HUES48 (cell line): ENCODE data around the gene PKIG.

Source experiments
- H3K27ac ChIP-seq: one replicate; pipeline ENCODE4 v1.7.0; 2013; ENCODE audit warnings: low read depth, low read length, inconsistent platforms
- H3K27me3 ChIP-seq: 2 replicates; pipeline ENCODE4 v1.6.1; 2013; ENCODE audit warnings: mild to moderate bottlenecking, low read length; ENCODE audit not compliant: control insufficient read depth, insufficient read depth
- H3K36me3 ChIP-seq: 2 replicates; pipeline ENCODE4 v1.6.1; 2013; ENCODE audit warnings: low read length; ENCODE audit not compliant: control insufficient read depth, insufficient read depth
- H3K4me1 ChIP-seq: 2 replicates; pipeline ENCODE4 v1.6.1; 2013; ENCODE audit warnings: mild to moderate bottlenecking, low read length; ENCODE audit not compliant: control insufficient read depth, insufficient read depth
- H3K4me3 ChIP-seq: 2 replicates; pipeline ENCODE4 v1.5.1; 2013; ENCODE audit warnings: mild to moderate bottlenecking, low read depth, low read length
- H3K9ac ChIP-seq: 2 replicates; pipeline ENCODE4 v1.6.1; 2013; ENCODE audit warnings: mild to moderate bottlenecking, low read depth, low read length, moderate library complexity
- H3K9me3 ChIP-seq: 2 replicates; pipeline ENCODE4 v1.6.1; 2013; ENCODE audit warnings: low read length; ENCODE audit not compliant: control insufficient read depth, insufficient read depth

Gene PKIG

DNA sequence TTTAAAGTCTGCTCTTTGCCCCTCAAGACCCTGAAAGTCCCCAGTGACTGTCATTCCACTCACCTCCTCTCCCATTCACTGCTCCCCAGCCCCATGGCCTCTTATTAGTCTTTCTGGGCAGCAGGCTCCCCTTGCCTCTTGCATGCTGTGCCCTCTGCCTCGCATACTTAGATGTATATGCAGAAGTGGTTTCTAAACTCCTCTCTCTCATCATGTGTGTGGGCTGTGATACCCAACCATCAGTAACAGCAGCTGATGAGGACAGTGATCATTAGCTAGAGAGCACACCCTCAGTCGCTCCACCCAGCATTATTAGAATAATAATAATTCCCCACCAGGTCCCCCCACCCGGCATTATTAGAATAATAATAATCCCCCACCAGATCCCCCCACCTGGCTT lies 14.5 kb downstream of the PKIG start:
- H3K27ac ChIP-seq: no peak overlapping the region
- no peak overlapping the region for H3K9ac ChIP-seq
- no peaks in the 10 kb centered on the region for H3K36me3 ChIP-seq
- H3K27me3 ChIP-seq: no peaks in the 10 kb centered on the region
- H3K4me1 ChIP-seq: peaks cover 24% of the 10 kb centered on the region
- H3K9me3 ChIP-seq: no peaks in the 10 kb centered on the region
- H3K4me3 ChIP-seq: no peak overlapping the region

DNA sequence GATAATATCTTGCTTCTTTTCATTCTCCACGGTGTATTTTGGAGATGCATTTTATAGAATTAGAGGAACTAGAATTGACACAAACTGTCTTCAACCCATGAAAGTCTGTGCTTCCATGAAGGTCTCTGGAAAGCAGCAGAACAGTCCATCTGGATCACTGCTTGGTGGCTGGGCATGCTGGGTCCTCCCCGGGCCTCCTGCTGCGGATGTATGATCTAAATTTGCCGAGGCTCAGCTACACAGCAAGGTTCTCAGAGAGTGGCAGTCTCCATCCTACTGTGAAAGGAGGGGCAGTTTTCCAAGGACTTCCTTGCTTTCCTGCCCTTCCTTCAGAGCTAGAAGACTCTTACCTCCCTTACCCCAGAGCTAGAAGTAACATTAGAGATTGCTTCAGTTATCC lies 15.1 kb downstream of the PKIG start:
- no peaks in the 10 kb centered on the region for H3K27me3 ChIP-seq
- peaks cover 24% of the 10 kb centered on the region for H3K4me1 ChIP-seq
- no peaks in the 10 kb centered on the region for H3K9me3 ChIP-seq
- H3K27ac ChIP-seq: peak overlapping the region; percentile 44
- H3K4me3 ChIP-seq: no peak overlapping the region
- H3K9ac ChIP-seq: no peak overlapping the region
- no peaks in the 10 kb centered on the region for H3K36me3 ChIP-seq

DNA sequence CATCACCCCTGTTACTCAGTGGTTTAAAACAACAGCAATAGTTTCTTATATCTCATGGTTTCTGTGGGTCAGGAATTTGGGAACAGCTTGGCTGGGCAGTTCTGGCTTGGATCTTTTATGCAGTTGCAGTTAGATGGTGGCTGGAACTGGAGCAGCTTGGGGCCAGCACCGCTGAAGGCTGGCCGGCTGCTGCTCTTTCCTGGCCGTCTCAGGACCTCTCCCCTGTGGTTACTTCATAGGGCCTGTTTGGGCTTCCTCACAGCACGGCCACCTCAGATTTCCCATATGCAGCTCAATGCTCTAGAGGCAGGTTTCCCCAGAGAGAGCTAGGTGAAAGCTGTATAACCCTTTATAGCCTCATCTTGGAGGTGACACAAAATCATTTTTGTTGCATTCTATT lies 15.6 kb downstream of the PKIG start:
- no peaks in the 10 kb centered on the region for H3K27me3 ChIP-seq
- H3K27ac ChIP-seq: peak overlapping the region; percentile 44
- no peaks in the 10 kb centered on the region for H3K9me3 ChIP-seq
- no peak overlapping the region for H3K4me3 ChIP-seq
- H3K4me1 ChIP-seq: peaks cover 24% of the 10 kb centered on the region
- no peak overlapping the region for H3K9ac ChIP-seq
- no peaks in the 10 kb centered on the region for H3K36me3 ChIP-seq

DNA sequence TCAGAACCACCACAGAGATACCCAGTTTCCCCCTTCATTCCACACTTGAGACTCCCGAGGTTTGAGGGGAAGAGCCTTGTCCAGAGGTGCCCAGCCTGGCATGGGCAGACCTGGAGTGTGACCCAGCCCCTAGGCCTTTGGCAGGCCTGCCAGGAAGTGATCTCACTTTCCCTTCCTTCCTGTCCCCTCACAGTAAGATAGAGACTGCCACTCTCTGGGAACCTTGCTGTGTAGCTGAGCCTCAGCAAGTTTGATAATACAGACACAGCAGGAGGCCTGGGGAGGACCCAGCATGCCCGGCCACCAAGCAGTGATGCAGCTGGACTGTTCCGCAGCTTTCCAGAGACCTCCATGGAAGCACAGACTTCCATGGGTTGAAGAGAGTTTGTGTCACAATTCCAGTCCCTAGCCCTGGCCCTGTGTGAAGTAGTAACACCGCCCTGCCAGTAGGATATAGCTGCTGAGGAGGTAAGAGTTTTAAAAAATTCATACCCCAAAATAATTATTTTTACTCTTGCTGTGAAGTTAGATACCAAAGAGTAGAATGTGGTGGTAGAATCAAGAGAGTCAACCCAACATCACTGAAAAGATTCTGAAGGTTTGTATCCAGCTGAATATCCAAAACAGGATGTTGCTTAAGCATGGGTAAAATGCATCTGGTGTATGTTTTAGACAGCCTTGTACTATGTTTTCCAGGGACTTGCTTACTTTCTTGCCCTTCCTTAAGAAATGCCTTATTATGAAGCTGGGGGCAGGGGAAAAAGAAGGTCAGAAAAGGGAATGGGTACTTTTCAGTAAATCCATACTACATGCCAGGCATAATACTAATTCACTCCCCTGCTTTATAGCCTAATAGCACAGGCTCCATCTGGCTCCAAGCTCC lies 16.3 kb downstream of the PKIG start:
- no peak overlapping the region for H3K4me3 ChIP-seq
- no peak overlapping the region for H3K9ac ChIP-seq
- no peaks in the 10 kb centered on the region for H3K27me3 ChIP-seq
- peaks cover 24% of the 10 kb centered on the region for H3K4me1 ChIP-seq
- H3K9me3 ChIP-seq: no peaks in the 10 kb centered on the region
- no peaks in the 10 kb centered on the region for H3K36me3 ChIP-seq
- no peak overlapping the region for H3K27ac ChIP-seq

DNA sequence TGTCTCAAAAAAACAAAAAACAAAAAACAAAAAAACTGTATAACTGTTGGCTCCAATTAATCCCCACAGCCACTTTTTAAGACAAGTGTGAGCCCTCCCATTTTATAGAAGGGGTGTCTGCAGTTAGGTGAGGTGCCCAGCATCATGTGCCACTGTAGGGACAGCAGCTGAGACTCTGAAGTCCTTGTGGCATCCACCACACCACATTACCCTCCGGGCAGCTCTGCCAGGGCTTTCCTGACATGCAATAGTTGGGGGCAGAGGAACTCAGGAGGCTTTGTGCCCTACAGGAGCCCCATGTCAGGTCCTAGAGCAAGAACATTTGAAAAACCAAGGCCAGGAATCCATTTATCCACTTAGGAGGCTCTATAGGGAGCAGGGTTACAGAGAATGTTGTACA lies 17.3 kb downstream of the PKIG start:
- Histone ChIP-seq H3K9ac (no peak overlapping the region), H3K27me3 (no peaks in the 10 kb centered on the region), H3K4me1 (peaks cover 24% of the 10 kb centered on the region), H3K4me3 (no peak overlapping the region), H3K27ac (no peak overlapping the region), H3K36me3 (no peaks in the 10 kb centered on the region), H3K9me3 (no peaks in the 10 kb centered on the region)

DNA sequence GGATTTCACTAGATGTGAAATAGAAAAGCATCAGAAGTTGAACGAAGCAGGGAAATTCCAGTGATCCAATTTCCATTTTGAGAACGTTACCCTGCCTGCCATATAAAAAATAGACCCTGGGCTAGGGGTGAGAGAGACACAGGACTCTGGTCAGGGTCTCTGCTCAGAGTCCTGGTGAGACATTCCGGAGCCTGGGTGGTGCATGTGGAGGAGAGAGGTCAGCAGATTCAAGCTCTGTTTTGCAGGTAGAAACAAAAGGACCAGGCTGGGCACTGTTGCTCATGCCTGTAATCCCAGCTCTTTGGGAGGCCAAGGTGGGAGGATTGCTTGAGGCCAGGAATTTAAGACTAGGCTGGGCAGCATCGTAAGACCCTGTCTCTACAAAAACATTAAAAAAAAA lies 17.9 kb downstream of the PKIG start:
- Histone ChIP-seq H3K4me3 (no peak overlapping the region), H3K27ac (no peak overlapping the region), H3K4me1 (peaks cover 24% of the 10 kb centered on the region), H3K9ac (no peak overlapping the region), H3K9me3 (no peaks in the 10 kb centered on the region), H3K27me3 (no peaks in the 10 kb centered on the region), H3K36me3 (no peaks in the 10 kb centered on the region)

DNA sequence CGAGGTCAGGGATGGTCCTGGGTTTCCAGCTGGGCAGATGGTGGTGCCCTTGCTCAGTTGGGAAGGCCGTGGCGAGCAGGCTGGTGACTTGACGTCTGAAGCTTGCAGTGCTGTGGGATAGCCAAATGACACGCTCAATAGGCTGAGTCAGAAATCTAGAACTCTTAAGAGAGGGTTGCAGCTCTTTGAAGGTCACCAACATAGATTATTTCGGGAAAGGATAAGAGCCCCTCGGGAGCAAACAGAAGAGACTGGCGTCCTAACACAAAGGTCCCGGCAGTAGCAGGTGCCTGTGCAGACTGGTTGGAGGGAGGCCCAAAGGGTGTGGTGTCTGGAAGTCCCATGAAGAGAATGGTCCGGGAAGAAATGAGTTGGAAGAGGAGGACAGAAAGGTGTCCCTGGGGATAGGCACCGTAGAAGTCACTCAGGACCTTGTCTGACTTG lies 18.4 kb downstream of the PKIG start:
- no peak overlapping the region for H3K4me3 ChIP-seq
- H3K9ac ChIP-seq: no peak overlapping the region
- H3K9me3 ChIP-seq: no peaks in the 10 kb centered on the region
- H3K27ac ChIP-seq: no peak overlapping the region
- H3K27me3 ChIP-seq: no peaks in the 10 kb centered on the region
- no peaks in the 10 kb centered on the region for H3K36me3 ChIP-seq
- H3K4me1 ChIP-seq: peaks cover 24% of the 10 kb centered on the region

DNA sequence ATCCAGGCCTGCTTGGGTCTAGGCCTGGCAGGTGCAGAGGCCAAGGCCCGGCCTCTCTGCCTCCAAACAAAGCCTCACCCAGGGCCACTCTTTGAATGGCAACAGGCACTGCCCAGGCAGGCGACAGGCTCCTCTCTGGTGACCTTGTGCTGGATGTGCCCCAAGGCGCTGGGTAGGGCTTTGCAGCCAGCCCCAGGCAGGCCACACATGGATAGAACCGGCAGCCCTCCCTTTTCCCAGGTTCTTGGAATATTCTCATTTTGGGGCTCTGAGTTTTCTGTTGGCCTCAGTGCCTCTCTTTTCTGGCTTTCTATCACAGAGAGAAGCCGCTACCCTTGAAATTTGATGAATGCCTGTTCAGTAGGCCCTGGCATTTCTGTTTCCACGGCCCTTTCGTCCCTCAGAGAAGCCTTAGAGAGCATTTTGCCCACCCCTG lies 18.9 kb downstream of the PKIG start:
- no peak overlapping the region for H3K4me3 ChIP-seq
- H3K36me3 ChIP-seq: no peaks in the 10 kb centered on the region
- H3K27me3 ChIP-seq: no peaks in the 10 kb centered on the region
- no peak overlapping the region for H3K9ac ChIP-seq
- H3K27ac ChIP-seq: no peak overlapping the region
- H3K9me3 ChIP-seq: no peaks in the 10 kb centered on the region
- H3K4me1 ChIP-seq: peaks cover 22% of the 10 kb centered on the region

DNA sequence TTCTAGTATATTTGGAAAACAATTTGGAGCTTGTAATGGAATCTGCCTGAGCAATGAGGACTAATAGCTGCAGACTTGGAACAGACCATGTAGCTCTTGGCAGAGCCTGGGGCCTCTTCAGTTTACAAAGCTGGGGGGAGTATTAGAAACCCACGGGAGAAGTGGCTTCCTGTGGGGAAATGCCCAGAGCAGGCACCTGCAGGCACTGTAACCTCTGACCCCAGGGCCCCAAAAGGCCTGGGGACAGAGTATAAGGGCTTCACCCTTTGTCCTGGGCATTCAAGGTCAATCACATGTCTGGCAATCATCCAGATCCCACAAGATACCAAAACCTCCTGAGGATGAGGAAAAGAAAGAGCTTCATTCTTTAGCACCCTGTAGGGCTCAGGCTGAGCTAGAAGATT lies 19.4 kb downstream of the PKIG start:
- Histone ChIP-seq H3K4me3 (no peak overlapping the region), H3K9ac (no peak overlapping the region), H3K27ac (no peak overlapping the region), H3K9me3 (no peaks in the 10 kb centered on the region), H3K36me3 (no peaks in the 10 kb centered on the region), H3K4me1 (peaks cover 16% of the 10 kb centered on the region), H3K27me3 (no peaks in the 10 kb centered on the region)

DNA sequence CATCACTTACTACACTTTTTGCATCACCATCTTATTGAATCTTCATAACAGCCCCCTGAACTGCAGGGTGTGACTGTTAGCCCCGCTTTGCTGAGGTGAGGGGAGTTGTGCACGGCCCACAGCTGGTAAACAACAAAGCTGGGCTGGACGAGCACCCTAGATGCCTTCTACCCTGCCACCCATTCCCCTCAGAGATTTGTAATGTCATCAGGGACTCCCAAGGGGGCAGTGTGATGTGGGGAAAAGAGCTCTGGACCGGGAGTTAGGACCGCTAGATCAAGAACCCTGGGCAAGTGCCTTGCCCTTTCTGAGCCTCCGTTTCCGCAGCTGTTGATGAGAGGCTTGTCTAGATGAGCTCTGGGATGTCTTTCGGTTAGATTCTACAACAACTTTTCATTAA lies 20.9 kb downstream of the PKIG start:
- Histone ChIP-seq H3K27me3 (no peaks in the 10 kb centered on the region), H3K4me1 (peaks cover 2% of the 10 kb centered on the region), H3K9me3 (no peaks in the 10 kb centered on the region), H3K9ac (no peak overlapping the region), H3K4me3 (no peak overlapping the region), H3K27ac (no peak overlapping the region), H3K36me3 (no peaks in the 10 kb centered on the region)

DNA sequence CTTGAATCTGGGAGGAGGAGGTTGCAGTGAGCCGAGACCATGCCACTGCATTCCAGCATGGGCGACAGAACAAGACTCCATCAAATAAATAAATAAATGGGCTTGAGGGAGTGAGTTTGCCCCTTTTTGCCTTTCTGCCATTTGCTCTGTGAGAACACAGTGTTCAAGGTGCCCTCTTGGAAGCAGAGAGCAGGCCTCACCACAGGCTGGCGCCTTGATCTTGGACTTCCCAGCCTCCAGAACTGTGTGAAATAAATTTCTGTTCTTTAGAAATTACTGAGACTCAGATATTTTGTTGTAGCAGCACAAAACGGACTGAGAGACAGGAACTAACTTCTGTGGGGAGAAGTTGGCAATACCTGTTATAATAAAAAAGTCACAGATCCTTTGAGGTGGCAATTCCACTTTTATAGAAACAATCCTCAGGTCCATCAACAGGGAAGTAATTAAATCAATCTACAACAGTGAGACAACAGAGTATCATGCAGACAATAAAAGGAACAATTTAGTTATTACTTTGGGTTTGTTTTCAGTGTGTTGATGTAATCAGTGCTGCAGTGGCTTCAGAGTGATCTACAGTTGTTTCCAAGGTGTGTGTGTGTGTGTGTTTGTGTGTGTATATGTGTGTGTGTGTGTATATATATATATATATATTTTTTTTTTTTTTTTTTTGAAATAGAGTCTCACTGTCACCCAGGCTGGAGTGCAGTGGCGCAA lies 24.5 kb downstream of the PKIG start:
- Histone ChIP-seq H3K4me1 (peaks cover 8% of the 10 kb centered on the region), H3K27ac (no peak overlapping the region), H3K27me3 (no peaks in the 10 kb centered on the region), H3K9ac (no peak overlapping the region), H3K36me3 (no peaks in the 10 kb centered on the region), H3K9me3 (no peaks in the 10 kb centered on the region), H3K4me3 (no peak overlapping the region)
